HepG2 (cell line): Measurements from ENCODE around the gene MAT2A. TPM values are rescaled to one million over a fixed set of nuclear protein-coding genes. Genes with fewer than 3 reads are reported as not detected.

ENCODE experiments used
- CCAR2 ChIP-seq: fragments of 200-400 bp; formaldehyde crosslinking; optimal IDR thresholded peaks from 2 replicates; pipeline ENCODE3; 2018; ENCODE audit warnings: low read depth, mild to moderate bottlenecking, low read length, moderate library complexity
- CEBPZ ChIP-seq: IDR thresholded peaks from 2 replicates; pipeline ENCODE4 v1.6.1; 2012; ENCODE audit warnings: low read length, improper control_type of control experiment
- FOXK2 ChIP-seq: fragments of 450-650 bp; IDR thresholded peaks from 2 replicates; pipeline ENCODE4 v1.6.1; 2016
- JDP2 ChIP-seq: sonication (generic); formaldehyde crosslinking; IDR thresholded peaks from 2 replicates; pipeline ENCODE4 v1.8.1; 2022; ENCODE audit warnings: missing genetic modification reagents, borderline replicate concordance
- KLF9 ChIP-seq: IDR thresholded peaks from 2 replicates; pipeline ENCODE4 v1.6.1; 2016; ENCODE audit warnings: low read depth
- SNAPC4 ChIP-seq: sonication (generic); formaldehyde crosslinking; IDR thresholded peaks from 2 replicates; pipeline ENCODE4 v1.4.0; 2020; ENCODE audit warnings: mild to moderate bottlenecking, missing genetic modification reagents
- SOX6 ChIP-seq, 2 experiments: fragments of 450-650 bp in 1 of 2; sonication (generic) in 1 of 2; formaldehyde crosslinking in 1 of 2; IDR thresholded peaks; 2 replicates each; pipeline versions ENCODE4 v1.4.0 to v1.6.1; 2017 to 2020; ENCODE audit warnings: antibody characterized with exemption in 1 of 2, mild to moderate bottlenecking in 1 of 2, missing genetic modification reagents in 1 of 2
- TCF12 ChIP-seq, 2 experiments: fragments of 450-650 bp in 1 of 2; sonication (generic) in 1 of 2; formaldehyde crosslinking in 1 of 2; IDR thresholded peaks; 2 replicates each; pipeline versions ENCODE4 v1.6.1 to v1.8.0; 2017 to 2022; ENCODE audit warnings: antibody characterized with exemption in 1 of 2, mild to moderate bottlenecking in 1 of 2, missing genetic modification reagents in 1 of 2, moderate library complexity in 1 of 2
- U2AF2 ChIP-seq: fragments of 200-400 bp; formaldehyde crosslinking; IDR thresholded peaks from 2 replicates; pipeline ENCODE4 v1.6.1; 2017; ENCODE audit warnings: low read depth, mild to moderate bottlenecking, low read length
- ZNF510 ChIP-seq: sonication (generic); formaldehyde crosslinking; IDR thresholded peaks from 2 replicates; pipeline ENCODE4 v1.4.0; 2020; ENCODE audit warnings: low read depth, mild to moderate bottlenecking, missing genetic modification reagents
- ZNF652 ChIP-seq: IDR thresholded peaks from 2 replicates; pipeline ENCODE4 v1.6.1; 2016; ENCODE audit warnings: low read depth, borderline replicate concordance
- ZNF775 ChIP-seq: sonication (generic); formaldehyde crosslinking; IDR thresholded peaks from 2 replicates; pipeline ENCODE4 v1.4.0; 2020; ENCODE audit warnings: missing genetic modification reagents, mild to moderate bottlenecking, moderate library complexity, borderline replicate concordance
- polyA plus RNA-seq, 8 experiments: library from polyadenylated mRNA; depleted of rRNA in 3 of 8; stranded (reverse) in 7 of 8; unstranded in 1 of 8; fragments of >200 nt; fragmentation: Illumina TruSeq in 4 of 8; extraction: Trizol in 4 of 8; gene quantifications; 2 replicates each; pipeline versions ENCODE4 v1.2.1 to v1.2.3, GENCODE V29; 2011 to 2016; ENCODE audit warnings: low read depth in 4 of 8, missing spikeins in 1 of 8, mixed read lengths in 1 of 8; ENCODE audit not compliant: insufficient read depth in 1 of 8
- total RNA-seq, 5 experiments: library from RNA; depleted of rRNA; stranded (reverse); fragments of >200 nt; fragmentation: Illumina TruSeq; extraction: Trizol; gene quantifications; 2 replicates each; pipeline ENCODE4 v1.2.3, GENCODE V29; 2016; ENCODE audit warnings: low read depth in 1 of 5
- TF ChIP-seq, protein P1 (sequence below): IDR thresholded peaks from 2 replicates; pipeline ENCODE4 v1.6.1; 2016; ENCODE audit warnings: missing biosample characterization, missing genetic modification reagents, low read depth
- TF ChIP-seq, protein P2 (sequence below): sonication (generic); formaldehyde crosslinking; IDR thresholded peaks from 2 replicates; pipeline ENCODE4 v1.9.0; 2021; ENCODE audit warnings: missing genetic modification reagents, mild to moderate bottlenecking, borderline replicate concordance
- TF ChIP-seq, protein P3 (sequence below): sonication (generic); formaldehyde crosslinking; conservative IDR thresholded peaks from 2 replicates; pipeline ENCODE4 v1.4.0; 2020; ENCODE audit warnings: missing genetic modification reagents

MAT2A gene
- total and polyA plus RNA-seq, 2 of the 13 experiments (the other 11 are each of a cell fraction or from before 2014, with no cell fraction given): 155 to 331 TPM

- TF ChIP-seq CEBPZ: no peak
- no peak for TF ChIP-seq TCF12 (IDR thresholded peaks at IDR 0.05)
- peak; percentile 78; the same call in 1 of the 2 replicates for TF ChIP-seq TCF12 (CRISPR knock-in tag; IDR thresholded peaks at IDR 0.05)
- TF ChIP-seq KLF9 (CRISPR knock-in tag): peak; percentile 75; the same call in 1 of the 2 replicates
- peak; percentile 98 for TF ChIP-seq ZNF510 (CRISPR knock-in tag)
- TF ChIP-seq, protein P1, sequence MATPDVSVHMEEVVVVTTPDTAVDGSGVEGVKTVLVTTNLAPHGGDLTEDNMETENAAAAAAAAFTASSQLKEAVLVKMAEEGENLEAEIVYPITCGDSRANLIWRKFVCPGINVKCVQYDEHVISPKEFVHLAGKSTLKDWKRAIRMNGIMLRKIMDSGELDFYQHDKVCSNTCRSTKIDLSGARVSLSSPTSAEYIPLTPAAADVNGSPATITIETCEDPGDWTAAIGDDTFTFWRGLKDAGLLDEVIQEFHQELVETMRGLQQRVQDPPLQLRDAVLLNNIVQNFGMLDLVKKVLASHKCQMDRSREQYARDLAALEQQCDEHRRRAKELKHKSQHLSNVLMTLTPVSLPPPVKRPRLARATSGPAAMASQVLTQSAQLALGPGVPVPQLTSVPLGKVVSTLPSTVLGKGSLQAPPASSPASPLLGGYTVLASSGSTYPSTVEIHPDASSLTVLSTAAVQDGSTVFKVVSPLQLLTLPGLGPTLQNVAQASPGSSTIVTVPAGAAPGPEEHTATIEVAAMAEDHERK (CRISPR knock-in tag): no peak
- TF ChIP-seq CCAR2: peak; percentile 29
- no peak for TF ChIP-seq ZNF652 (CRISPR knock-in tag)
- TF ChIP-seq U2AF2: peak; percentile 2; the same call in 1 of the 2 replicates
- TF ChIP-seq ZNF775 (CRISPR knock-in tag): no peak
- TF ChIP-seq SOX6 (IDR thresholded peaks at IDR 0.05): no peak
- peak; percentile 86 for TF ChIP-seq SOX6 (CRISPR knock-in tag; IDR thresholded peaks at IDR 0.05)
- TF ChIP-seq SNAPC4 (CRISPR knock-in tag): peak; percentile 88; the same call in 1 of the 2 replicates
- peak; percentile 66; the same call in 1 of the 2 replicates for TF ChIP-seq JDP2 (CRISPR knock-in tag)
- TF ChIP-seq, protein P2, sequence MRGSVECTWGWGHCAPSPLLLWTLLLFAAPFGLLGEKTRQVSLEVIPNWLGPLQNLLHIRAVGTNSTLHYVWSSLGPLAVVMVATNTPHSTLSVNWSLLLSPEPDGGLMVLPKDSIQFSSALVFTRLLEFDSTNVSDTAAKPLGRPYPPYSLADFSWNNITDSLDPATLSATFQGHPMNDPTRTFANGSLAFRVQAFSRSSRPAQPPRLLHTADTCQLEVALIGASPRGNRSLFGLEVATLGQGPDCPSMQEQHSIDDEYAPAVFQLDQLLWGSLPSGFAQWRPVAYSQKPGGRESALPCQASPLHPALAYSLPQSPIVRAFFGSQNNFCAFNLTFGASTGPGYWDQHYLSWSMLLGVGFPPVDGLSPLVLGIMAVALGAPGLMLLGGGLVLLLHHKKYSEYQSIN (CRISPR knock-in tag): no peak
- peak; percentile 99 for TF ChIP-seq FOXK2
- TF ChIP-seq, protein P3, sequence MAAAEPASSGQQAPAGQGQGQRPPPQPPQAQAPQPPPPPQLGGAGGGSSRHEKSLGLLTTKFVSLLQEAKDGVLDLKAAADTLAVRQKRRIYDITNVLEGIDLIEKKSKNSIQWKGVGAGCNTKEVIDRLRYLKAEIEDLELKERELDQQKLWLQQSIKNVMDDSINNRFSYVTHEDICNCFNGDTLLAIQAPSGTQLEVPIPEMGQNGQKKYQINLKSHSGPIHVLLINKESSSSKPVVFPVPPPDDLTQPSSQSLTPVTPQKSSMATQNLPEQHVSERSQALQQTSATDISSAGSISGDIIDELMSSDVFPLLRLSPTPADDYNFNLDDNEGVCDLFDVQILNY (CRISPR knock-in tag): peak; percentile 90
Measured at GRCh38 chr2:85538507-85539360, at the start of gene MAT2A (continued).
